DMS 273 (cell line): Measurements from ENCODE around the gene FH.

ENCODE experiments used
- DNase-seq: peaks from one replicate; lab custom pipeline; 2025; ENCODE audit not compliant: unreplicated experiment; lab: John Stamatoyannopoulos, UW

FH gene

DNA sequence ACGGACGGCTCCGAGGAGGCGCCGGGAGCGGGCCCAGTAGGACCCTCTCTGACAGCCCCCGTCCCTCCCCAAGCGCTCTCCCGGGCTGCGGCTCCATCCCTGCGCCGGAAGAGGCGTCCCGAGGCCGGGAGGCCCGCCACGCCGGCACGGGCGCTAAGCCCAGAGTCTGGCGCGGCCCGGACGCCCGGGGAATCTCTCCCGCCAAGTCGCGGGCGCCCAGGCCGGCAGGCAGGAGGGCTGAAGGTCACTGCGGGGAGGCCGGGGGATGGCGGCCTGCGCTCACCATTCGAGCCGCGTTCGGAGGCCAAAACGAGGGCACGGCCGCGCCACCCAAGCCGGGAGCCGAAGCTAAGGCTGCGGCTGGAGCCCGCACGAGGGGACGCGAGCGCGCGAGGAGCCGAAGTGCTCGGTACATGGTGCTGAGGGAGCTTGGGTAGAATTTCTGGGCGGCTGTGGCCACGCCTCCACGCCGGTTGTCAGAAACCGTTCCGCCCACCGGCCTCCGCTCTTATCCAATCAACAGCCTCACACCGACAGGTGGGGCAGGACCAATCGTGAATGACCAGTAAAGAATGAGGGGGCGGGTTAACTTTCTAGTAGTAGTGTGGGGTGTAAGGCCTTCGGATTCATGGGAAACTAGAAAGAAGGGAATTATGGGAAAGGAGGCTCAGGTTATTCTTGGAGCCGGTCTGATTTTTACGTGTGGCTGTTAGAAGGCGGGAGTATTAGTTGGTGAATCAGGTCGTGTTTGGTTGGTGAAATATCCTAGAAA, at the start of gene FH:
Gene FH (minus strand): TSS at position 448 of the 772 bp plus-strand sequence. CDS start 33 bp downstream, at position 415.
- peak; percentile 99 for DNase-seq

DNA sequence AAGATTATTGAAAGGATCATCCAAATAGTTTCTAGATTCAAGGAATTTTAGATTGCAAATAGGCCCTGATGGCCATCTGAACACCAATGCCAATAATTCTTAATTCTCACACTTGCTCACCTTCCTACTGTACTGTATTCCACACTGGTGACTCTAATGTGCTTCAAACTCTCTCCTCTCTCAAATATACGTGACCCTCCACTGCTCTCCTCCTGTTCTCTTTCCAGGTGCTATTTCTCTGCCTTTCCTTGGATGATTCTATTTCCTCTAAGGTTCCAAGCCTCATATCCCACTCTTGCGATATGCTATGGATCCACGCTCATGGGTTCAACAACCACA, 41.3 kb upstream of the FH start:
- DNase-seq: no peak

DNA sequence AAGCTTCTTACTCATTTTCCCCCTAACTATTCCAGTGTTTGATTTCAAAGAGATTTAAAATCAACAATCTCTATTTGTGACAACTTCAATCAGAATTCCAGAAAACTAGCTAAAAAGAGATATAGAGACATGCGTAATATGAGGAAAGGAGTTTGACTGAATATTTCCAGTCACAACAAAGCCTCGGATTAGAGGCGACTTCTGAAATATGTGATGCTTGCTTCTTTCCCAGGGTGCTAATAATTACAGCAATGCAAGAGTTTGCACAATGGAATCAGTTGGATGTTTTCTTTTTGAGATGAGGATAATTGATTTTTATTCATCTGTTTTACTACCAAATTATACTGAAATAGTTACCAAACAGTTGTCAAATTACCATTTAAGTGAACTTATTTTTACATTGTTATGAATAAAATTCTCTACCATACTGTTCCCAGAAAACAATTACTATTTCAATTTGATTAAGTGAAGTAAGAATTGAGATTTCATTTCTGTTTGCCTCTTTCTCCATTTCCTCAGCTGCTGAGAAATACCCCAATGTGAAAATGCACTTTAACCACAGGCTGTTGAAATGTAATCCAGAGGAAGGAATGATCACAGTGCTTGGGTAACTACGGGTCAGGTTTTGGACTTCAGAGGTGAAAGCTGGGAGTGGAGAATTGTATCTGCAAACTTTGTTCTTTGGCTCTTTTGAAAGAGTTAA, 40.7 kb upstream of the FH start:
- no peak for DNase-seq

- DNase-seq: no peak
These were observed 38.1 kb upstream of the FH start for GRCh38 chr1:241557551-241558193.

DNA sequence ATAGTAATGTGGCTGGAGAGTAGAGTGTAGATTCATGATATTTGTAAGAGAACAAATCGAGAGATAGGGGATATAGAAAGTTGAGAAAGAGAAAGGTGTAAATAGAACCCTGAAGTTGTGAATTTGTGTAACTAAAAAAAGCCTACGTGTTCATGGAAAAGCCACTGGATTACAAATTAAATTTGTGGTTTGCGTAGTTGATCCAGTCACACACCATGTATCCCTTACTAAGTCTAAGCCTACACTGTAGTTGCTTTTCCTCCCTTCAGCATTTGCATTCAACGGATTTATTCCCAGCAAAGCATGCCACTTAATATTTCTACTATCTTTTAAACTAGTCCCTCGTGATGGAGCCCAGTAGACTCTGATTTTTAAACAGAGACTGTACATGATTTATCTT, 37.5 kb upstream of the FH start:
- no peak for DNase-seq

- DNase-seq: no peak
These were observed 36.0 kb upstream of the FH start for GRCh38 chr1:241555526-241555925.

GRCh38 chr1:241553886-241554592, 34.5 kb upstream of the FH start:
- DNase-seq: no peak

- DNase-seq: no peak
These were observed 32.4 kb upstream of the FH start for GRCh38 chr1:241551759-241552638.

DNA sequence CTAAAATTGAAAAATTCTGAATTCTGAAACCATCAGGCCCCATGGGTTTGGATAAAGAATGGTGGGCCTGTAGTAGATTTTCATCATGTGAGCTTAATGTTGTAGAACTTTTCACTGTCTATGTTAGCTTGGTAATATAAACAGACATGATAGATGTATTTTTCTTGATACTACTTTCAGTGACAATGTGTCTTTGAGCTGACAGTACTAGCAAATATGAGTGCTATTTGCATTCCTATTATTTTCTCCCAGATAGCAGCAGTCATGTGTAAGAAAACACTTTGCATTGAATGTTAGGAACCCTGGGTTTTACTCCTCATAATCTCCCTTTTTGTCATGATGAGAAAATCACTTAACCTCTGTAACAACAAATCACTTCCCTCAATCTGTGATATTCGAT, 30.8 kb upstream of the FH start:
- no peak for DNase-seq

DNA sequence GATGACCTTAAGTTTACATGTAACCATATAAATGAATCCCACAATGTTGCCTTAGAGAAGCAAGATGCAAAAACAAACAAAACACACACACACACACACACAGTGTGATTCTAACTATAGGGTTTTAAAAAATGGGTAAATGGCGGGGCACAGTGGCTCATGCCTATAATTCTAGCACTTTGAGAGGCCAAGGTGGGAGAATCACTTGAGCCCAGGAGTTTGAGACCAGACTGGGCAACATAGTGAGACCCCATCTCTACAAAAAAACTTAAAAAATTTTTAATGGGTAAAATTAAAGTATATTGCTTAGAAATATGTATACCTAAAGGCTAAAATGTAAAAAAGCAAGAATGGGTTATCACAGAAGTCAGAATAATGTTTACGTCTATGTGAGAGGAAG, 28.5 kb upstream of the FH start:
- DNase-seq: no peak

- no peak for DNase-seq
These were observed 22.8 kb upstream of the FH start for GRCh38 chr1:241542199-241542907.

DNA sequence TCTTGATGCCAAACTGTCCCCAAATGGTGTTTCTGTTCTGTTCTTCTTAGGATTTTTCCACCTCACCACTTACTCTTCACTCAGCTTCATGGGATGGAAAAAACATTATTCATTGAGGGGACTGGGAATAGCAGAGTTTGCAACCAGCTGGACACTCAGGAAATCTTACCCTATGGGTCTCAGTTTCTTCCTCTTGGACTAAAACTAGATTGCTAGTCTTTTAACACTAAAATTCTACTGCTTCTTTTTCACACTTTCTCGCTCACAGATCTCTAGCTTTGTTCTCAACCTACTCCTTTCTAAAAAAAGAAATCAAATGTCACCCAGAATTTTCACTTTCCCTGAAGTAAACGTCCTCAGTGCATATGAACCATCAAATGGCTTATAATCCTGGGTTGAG, 17.4 kb upstream of the FH start:
- DNase-seq: no peak

DNA sequence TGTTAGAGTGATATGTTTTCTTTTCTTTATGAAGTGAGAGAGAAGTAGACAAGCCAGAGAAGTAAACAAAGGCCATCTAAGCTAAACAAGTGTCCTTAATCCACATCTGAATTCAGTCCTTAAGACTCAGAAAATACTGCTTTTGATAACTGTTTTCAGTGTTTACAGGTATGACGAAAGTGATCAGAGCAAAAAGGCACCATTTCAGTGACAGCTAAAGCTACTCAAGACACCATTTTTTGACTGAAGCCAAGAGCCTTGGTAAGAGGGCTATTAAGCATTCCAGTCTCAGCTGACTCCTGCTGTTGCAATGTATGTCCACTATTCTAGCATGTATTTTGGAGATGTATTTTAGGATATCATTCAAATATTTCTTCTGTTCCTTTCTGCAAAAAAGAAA, 16.7 kb upstream of the FH start:
- DNase-seq: no peak

DNA sequence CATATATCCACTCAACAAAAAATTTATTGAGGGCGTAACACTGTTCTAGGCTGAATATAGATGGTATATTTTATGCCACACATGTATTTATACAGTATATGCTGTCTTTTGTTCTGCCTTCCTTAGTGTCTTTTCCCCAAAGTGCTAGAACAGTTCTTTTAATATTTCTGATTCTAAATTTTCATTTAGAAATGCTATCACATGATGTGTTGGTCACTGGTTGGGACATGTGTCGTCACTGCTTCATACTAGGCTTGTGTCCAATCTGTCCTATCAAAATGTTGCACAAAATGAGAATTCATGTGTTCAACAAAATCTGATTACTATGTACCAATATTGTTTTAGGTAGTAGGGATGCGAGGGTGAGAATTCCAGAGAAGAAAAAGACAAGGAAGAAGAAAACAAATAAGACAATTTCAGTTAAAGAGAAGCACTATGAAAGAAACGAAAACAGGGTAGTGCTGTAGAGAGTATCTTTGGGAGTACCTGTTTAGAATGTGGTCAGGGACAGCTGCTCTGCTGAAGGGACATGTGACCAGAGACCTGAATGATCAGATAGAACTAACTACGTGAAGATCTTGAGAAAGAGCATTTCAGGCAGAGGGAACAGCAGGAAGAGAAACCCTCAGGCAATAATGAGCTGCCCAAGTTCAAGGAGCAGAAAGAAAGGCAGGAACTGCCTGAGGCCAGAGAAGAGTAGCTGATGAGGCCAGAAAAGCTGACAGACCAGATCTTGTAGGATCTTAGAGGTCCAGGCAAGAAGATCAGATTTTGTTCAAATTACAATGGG, 14.0 kb upstream of the FH start:
- no peak for DNase-seq

- DNase-seq: no peak
These were observed 13.3 kb upstream of the FH start for GRCh38 chr1:241532864-241533263.

DNA sequence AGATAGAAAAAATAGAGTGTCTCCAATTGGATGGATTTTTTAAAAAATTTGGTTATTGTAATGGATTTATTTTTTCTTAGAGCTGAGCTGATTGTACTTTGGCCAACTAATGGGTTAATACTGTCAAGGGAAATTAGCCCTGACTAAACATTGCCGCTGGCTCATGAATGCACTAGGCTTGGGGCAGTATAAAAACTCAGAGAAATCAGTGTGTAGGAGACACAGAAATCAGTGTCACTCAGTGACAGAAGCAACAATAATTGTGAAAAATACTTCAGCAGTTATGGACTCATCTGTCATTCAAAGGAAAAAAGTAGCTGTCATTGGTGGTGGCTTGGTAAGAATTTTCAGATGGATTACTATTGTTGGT, 12.6 kb upstream of the FH start, which contains the start of gene KMO:
Gene KMO (plus strand): TSS at position 217 of the 370 bp plus-strand sequence. CDS start 67 bp downstream, at position 284.
- no peak for DNase-seq

GRCh38 chr1:241531195-241532161, 11.9 kb upstream of the FH start:
- peak; percentile 84 for DNase-seq

GRCh38 chr1:241527146-241527545, 7.6 kb upstream of the FH start:
- no peak for DNase-seq
